HCT116 (cell line): ENCODE measurements around the gene ZNF584. TPM values are rescaled to one million over a fixed set of nuclear protein-coding genes. Genes with fewer than 3 reads are reported as not detected.

ENCODE experiments used
- ATAC-seq: fragments of 200-7000 bp; cut with Tn5 transposase; 2 replicates; pipeline ENCODE4 v1.9.1; 2020; ENCODE audit warnings: mild to moderate bottlenecking, moderate library complexity
- BruUV-seq: library from RNA; stranded (reverse); fragments of 400-500 nt; replicated peaks from 2 replicates; lab custom pipeline; 2021; lab: Mats Ljungman, UMichigan
- CTCF ChIA-PET: fragments of 300-600 bp; sonication (Branson Sonifier 250); formaldehyde crosslinking; loops from one replicate; lab custom pipeline; 2021; ENCODE audit warnings: antibody characterized with exemption; lab: Charles Lee
- POLR2A ChIA-PET: fragments of 300-600, 350-600 bp; sonication (Branson Sonifier 250); formaldehyde crosslinking; loops from one replicate; lab custom pipeline; 2021; ENCODE audit warnings: antibody characterized with exemption; lab: Charles Lee
- RAD21 ChIA-PET, 2 experiments: fragments of 300-600 bp; sonication (Branson Sonifier 250); formaldehyde crosslinking; loops; one replicate each; lab custom pipeline; 2023; ENCODE audit warnings: low total read pairs in 2 of 2; ENCODE audit not compliant: uncharacterized antibody in 2 of 2, unreplicated experiment in 2 of 2, low non-redundant PET in 1 of 2; lab: Charles Lee
- DNase-seq: peaks from one replicate; pipeline ENCODE4 v3.0.0-alpha.2; 2010; ENCODE audit warnings: low read depth, low spot score
- H2AFZ ChIP-seq: fragments of 200-600 bp; shearing (Covaris generic), sonication (generic); 2 replicates; pipeline ENCODE4 v1.6.1; 2017; ENCODE audit warnings: low read depth, mixed run types, mixed read lengths, antibody characterized with exemption, low read length; ENCODE audit not compliant: poor library complexity, severe bottlenecking
- H3K27ac ChIP-seq: 2 replicates; pipeline ENCODE4 v1.5.1; 2012; ENCODE audit warnings: low read depth, low read length
- H3K27me3 ChIP-seq: fragments of 200-600 bp; sonication (generic); 2 replicates; pipeline ENCODE4 v1.6.1; 2016; ENCODE audit warnings: mixed run types, low read length, mixed read lengths; ENCODE audit not compliant: insufficient read depth
- H3K36me3 ChIP-seq, 2 experiments: fragments of 200-500 bp in 1 of 2; fragments of 200-600 bp in 1 of 2; sonication (Bioruptor generic) in 1 of 2; sonication (generic) in 1 of 2; 2 replicates each; pipeline versions ENCODE4 v1.5.1 to v1.6.1; 2014 to 2016; ENCODE audit warnings: low read length in 2 of 2, inconsistent platforms in 1 of 2, mixed read lengths in 1 of 2, mixed run types in 1 of 2; ENCODE audit not compliant: insufficient read depth in 2 of 2, control insufficient read depth in 1 of 2
- H3K4me1 ChIP-seq, 2 experiments: fragments of 200-600 bp in 1 of 2; sonication (generic) in 1 of 2; 2 replicates each; pipeline versions ENCODE4 v1.5.1 to v1.6.1; 2012 to 2017; ENCODE audit warnings: low read length in 2 of 2, inconsistent platforms in 1 of 2, mild to moderate bottlenecking in 1 of 2, mixed read lengths in 1 of 2, mixed run types in 1 of 2, moderate library complexity in 1 of 2; ENCODE audit not compliant: insufficient read depth in 2 of 2, control insufficient read depth in 1 of 2
- H3K4me2 ChIP-seq: fragments of 200-600 bp; sonication (generic); 2 replicates; pipeline ENCODE4 v1.6.1; 2017; ENCODE audit warnings: mixed run types, low read length, mixed read lengths
- H3K4me3 ChIP-seq, 2 experiments: fragments of 200-600 bp in 1 of 2; sonication (generic) in 1 of 2; replicated peaks in 1 of 2; 2 replicates each; pipeline ENCODE4 v1.5.1; 2011 to 2016; ENCODE audit warnings: low read length in 2 of 2, control low read depth in 1 of 2, low read depth in 1 of 2, mild to moderate bottlenecking in 1 of 2, mixed read lengths in 1 of 2, mixed run types in 1 of 2
- H3K79me2 ChIP-seq: fragments of 200-600 bp; sonication (generic); 2 replicates; pipeline ENCODE4 v1.6.1; 2017; ENCODE audit warnings: mild to moderate bottlenecking, mixed run types, low read length, moderate library complexity, mixed read lengths; ENCODE audit not compliant: insufficient read depth
- H3K9ac ChIP-seq: fragments of 200-600 bp; sonication (generic); 2 replicates; pipeline ENCODE4 v1.6.1; 2016; ENCODE audit warnings: low read length, mixed read lengths
- H3K9me2 ChIP-seq: fragments of 200-600 bp; sonication (generic), shearing (Covaris generic); 2 replicates; pipeline ENCODE4 v1.6.1; 2017; ENCODE audit warnings: mixed run types, mild to moderate bottlenecking, moderate library complexity; ENCODE audit not compliant: insufficient read depth
- H3K9me3 ChIP-seq, 2 experiments: fragments of 200-500 bp in 1 of 2; fragments of 200-600 bp in 1 of 2; sonication (Bioruptor generic) in 1 of 2; sonication (generic) in 1 of 2; 2 replicates each; pipeline ENCODE4 v1.6.1; 2014 to 2017; ENCODE audit warnings: low read length in 2 of 2, mixed read lengths in 2 of 2, inconsistent platforms in 1 of 2, low read depth in 1 of 2, mild to moderate bottlenecking in 1 of 2, mixed run types in 1 of 2, moderate library complexity in 1 of 2; ENCODE audit not compliant: control insufficient read depth in 1 of 2, insufficient read depth in 1 of 2
- H4K20me1 ChIP-seq: fragments of 200-600 bp; sonication (generic), shearing (Covaris generic); 2 replicates; pipeline ENCODE4 v1.6.1; 2017; ENCODE audit warnings: mixed run types, mild to moderate bottlenecking, moderate library complexity; ENCODE audit not compliant: insufficient read depth
- CBX3 ChIP-seq: IDR thresholded peaks from 2 replicates; pipeline ENCODE4 v1.6.1; 2012; ENCODE audit warnings: low read depth
- EGR1 ChIP-seq: IDR thresholded peaks from 2 replicates; pipeline ENCODE4 v1.6.1; 2012; ENCODE audit warnings: low read depth
- EZH2 ChIP-seq: fragments of 200-600 bp; sonication (generic); IDR thresholded peaks from 2 replicates; pipeline ENCODE4 v1.6.1; 2017; ENCODE audit warnings: antibody characterized with exemption, mixed run types
- EZH2phosphoT487 ChIP-seq: fragments of 200-600 bp; IDR thresholded peaks from 2 replicates; pipeline ENCODE4 v1.6.1; 2018; ENCODE audit warnings: antibody characterized with exemption, borderline replicate concordance
- JUND ChIP-seq: IDR thresholded peaks from 2 replicates; pipeline ENCODE4 v1.6.1; 2012
- POLR2A ChIP-seq: IDR thresholded peaks from 2 replicates; pipeline ENCODE4 v1.7.0; 2011; ENCODE audit warnings: borderline replicate concordance; ENCODE audit not compliant: insufficient read depth, insufficient read length; ENCODE audit errors: extremely low read depth
- SIN3A ChIP-seq: IDR thresholded peaks from 2 replicates; pipeline ENCODE4 v1.6.1; 2012; ENCODE audit warnings: low read depth
- YY1 ChIP-seq: IDR thresholded peaks from 2 replicates; pipeline ENCODE4 v1.6.1; 2011; ENCODE audit warnings: low read length, low read depth, moderate library complexity, mild to moderate bottlenecking; ENCODE audit not compliant: insufficient replicate concordance; ENCODE audit errors: extremely low read depth
- ZFX ChIP-seq: fragments of 450-650 bp; IDR thresholded peaks from 2 replicates; pipeline ENCODE4 v1.6.1; 2017
- ZNF274 ChIP-seq: fragments of 200-500 bp; sonication (Bioruptor generic); IDR thresholded peaks from 2 replicates; pipeline ENCODE4 v1.6.1; 2014; ENCODE audit warnings: mild to moderate bottlenecking, low read depth, low read length, inconsistent platforms
- intact Hi-C: fragments of 100-400 bp; cut with micrococcal nuclease; formaldehyde crosslinking; loops from 2 replicates; pipeline ENCODE4 v1.10.0; 2022
- total RNA-seq: library from RNA; stranded (reverse); gene quantifications from one replicate; pipeline ENCODE4 v1.2.1, GENCODE V29; 2021; ENCODE audit not compliant: unreplicated experiment
- TF ChIP-seq, protein P1 (sequence below): IDR thresholded peaks from 2 replicates; pipeline ENCODE4 v1.6.1; 2012; ENCODE audit warnings: low read depth

Gene ZNF584
- total RNA-seq, 1 experiment from 2014 or later, result 25.8 TPM

DNA sequence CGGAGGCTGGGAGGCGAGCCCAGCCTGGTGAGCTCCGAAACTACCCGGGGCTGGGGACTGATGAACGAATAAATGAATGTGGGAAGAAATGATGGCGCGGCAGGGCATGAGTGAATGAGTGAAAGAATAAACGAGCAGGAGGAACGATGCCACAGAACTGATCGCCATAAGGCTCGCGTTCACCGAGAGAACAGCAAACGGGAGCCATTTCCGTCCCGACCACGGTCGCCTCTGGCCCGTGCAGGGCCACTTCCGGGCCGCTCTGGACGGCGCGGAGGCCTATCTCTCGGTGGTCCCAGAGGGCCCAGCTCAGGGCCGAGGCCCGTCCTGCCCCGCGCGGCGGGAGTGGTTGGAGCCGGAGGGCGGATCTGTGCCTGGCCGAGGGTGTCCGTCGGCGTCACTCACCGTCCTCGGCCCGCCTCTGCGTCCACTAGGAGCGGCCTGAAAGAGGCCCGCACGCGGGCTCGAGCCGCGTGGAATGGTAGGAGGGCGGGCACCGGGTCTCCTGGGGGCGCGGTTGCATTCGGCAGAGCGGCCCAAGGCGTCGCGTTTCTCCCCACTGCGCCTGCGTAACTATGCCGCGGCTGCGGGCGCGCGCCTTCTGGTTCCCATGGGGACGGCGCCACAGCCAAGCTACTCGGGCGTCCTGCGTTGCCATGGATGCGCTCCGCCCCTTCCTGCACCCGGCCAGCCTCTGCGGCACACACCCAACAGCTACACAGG, 46.0 kb upstream of the ZNF584 start, which contains the start of gene ZNF497 (continued):
- TF ChIP-seq, protein P1, sequence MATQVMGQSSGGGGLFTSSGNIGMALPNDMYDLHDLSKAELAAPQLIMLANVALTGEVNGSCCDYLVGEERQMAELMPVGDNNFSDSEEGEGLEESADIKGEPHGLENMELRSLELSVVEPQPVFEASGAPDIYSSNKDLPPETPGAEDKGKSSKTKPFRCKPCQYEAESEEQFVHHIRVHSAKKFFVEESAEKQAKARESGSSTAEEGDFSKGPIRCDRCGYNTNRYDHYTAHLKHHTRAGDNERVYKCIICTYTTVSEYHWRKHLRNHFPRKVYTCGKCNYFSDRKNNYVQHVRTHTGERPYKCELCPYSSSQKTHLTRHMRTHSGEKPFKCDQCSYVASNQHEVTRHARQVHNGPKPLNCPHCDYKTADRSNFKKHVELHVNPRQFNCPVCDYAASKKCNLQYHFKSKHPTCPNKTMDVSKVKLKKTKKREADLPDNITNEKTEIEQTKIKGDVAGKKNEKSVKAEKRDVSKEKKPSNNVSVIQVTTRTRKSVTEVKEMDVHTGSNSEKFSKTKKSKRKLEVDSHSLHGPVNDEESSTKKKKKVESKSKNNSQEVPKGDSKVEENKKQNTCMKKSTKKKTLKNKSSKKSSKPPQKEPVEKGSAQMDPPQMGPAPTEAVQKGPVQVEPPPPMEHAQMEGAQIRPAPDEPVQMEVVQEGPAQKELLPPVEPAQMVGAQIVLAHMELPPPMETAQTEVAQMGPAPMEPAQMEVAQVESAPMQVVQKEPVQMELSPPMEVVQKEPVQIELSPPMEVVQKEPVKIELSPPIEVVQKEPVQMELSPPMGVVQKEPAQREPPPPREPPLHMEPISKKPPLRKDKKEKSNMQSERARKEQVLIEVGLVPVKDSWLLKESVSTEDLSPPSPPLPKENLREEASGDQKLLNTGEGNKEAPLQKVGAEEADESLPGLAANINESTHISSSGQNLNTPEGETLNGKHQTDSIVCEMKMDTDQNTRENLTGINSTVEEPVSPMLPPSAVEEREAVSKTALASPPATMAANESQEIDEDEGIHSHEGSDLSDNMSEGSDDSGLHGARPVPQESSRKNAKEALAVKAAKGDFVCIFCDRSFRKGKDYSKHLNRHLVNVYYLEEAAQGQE, result no peak
- no peak for TF ChIP-seq CBX3
- TF ChIP-seq EZH2phosphoT487, result no peak

GRCh38 chr19:58364146-58364545, 44.3 kb upstream of the ZNF584 start:
- 0 out of 2 replicates have a peak, but pooled peaks cover 3% of the 10 kb centered on the region for H3K79me2 ChIP-seq
- no peak overlapping the region for H3K4me2 ChIP-seq
- H3K9me2 ChIP-seq, result no peaks in the 10 kb centered on the region
- no peak for TF ChIP-seq EZH2
- TF ChIP-seq YY1, result no peak
- TF ChIP-seq ZNF274, result no peak
- TF ChIP-seq, protein P1, result no peak
- no peak for TF ChIP-seq JUND
- TF ChIP-seq SIN3A, result no peak
- TF ChIP-seq ZFX, result no peak
- TF ChIP-seq EGR1, result no peak
- no peak for TF ChIP-seq POLR2A
- H3K36me3 ChIP-seq, result no peaks in the 10 kb centered on the region
- no TSS peak for BruUV-seq
- no peaks in the 10 kb centered on the region for H3K27me3 ChIP-seq
- no peaks in the 10 kb centered on the region for H3K9me3 ChIP-seq
- POLR2A ChIA-PET, result interaction anchor here (1.8 to 2.2 kb wide), 2 partner anchors 12 to 15 kb away, joined by 6 to 7 read pairs; no protein-coding TSS in a partner anchor
- DNase-seq, result no peak
- no peak overlapping the region for H2AFZ ChIP-seq
- H3K27ac ChIP-seq, result no peak overlapping the region
- H3K4me1 ChIP-seq, result peaks cover 6 to 19% of the 10 kb centered on the region in 2 experiments; a peak in 3 of 4 replicates
- H4K20me1 ChIP-seq, result no peaks in the 10 kb centered on the region
- intact Hi-C loops, result no loop called here
- CTCF ChIA-PET, result no interaction called here
- RAD21 ChIA-PET, result no interaction called here
- H3K9ac ChIP-seq, result no peak overlapping the region
- ATAC-seq, result no peak
- no peak overlapping the region for H3K4me3 ChIP-seq
